Measurements from ENCODE around the gene PLAC9.
"Not testable (repeated sequence)": the region's sequence is repeated elsewhere in the genome, so short reads cannot be mapped to it uniquely, and the experiment has no call there.

DNA sequence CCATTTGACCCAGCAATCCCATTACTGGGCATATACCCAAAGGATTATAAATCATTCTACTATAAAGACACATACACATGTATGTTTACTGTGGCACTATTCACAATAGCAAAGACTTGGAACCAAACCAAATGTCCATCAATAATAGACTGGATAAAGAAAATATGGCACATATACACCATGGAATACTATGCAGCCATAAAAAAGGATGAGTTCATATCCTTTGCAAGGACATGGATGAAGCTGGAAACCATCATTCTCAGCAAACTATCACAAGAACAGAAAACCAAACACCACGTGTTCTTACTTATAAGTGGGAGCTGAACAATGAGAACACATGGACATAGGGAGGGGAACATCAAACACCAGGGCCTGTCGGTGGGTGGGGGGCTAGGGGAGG lies 34.3 kb upstream of the PLAC9 start:
- not testable (repeated sequence) for TF ChIP-seq POLR2AphosphoS5 (IDR thresholded peaks at IDR 0.05)
- TF ChIP-seq, protein P1, sequence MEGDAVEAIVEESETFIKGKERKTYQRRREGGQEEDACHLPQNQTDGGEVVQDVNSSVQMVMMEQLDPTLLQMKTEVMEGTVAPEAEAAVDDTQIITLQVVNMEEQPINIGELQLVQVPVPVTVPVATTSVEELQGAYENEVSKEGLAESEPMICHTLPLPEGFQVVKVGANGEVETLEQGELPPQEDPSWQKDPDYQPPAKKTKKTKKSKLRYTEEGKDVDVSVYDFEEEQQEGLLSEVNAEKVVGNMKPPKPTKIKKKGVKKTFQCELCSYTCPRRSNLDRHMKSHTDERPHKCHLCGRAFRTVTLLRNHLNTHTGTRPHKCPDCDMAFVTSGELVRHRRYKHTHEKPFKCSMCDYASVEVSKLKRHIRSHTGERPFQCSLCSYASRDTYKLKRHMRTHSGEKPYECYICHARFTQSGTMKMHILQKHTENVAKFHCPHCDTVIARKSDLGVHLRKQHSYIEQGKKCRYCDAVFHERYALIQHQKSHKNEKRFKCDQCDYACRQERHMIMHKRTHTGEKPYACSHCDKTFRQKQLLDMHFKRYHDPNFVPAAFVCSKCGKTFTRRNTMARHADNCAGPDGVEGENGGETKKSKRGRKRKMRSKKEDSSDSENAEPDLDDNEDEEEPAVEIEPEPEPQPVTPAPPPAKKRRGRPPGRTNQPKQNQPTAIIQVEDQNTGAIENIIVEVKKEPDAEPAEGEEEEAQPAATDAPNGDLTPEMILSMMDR (IDR thresholded peaks at IDR 0.05): not testable (repeated sequence)

Measured in esophagus muscularis mucosa (tissue), 3 donors.